SW480 (cell line): ENCODE results near the gene ICOSLG.
"Not testable (repeated sequence)": the region's sequence is repeated elsewhere in the genome, so short reads cannot be mapped to it uniquely, and the experiment has no call there.

Experiments
- DNase-seq: peaks from one replicate; pipeline ENCODE4 v3.0.0-alpha.2; 2016; ENCODE audit warnings: low spot score

ICOSLG gene

DNA sequence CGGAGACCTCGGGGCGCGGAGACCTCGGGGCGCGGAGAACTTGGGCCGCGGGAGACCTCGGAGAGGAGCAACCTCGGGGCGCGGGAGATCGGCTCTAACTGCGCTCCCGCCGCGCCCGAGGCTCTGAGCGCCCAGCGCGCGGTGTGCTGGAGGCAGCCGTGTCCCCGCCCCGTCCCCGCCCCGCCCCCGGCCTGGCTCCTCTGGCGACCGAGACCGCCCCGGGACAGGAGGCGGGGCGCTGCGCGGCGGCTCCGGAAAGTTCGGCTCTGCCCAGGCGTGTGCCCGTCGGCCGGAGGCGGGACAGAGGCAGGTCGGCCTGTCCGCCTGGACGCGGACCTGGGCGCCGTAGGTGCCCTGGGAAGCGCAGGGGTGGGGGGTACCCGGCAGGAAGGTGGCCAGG, at the start of gene ICOSLG:
Gene ICOSLG, minus strand, starts transcription at position 102 of the 400 bp plus-strand sequence. CDS start 126 bp downstream, outside the sequence.
- DNase-seq, result not testable (repeated sequence)

DNA sequence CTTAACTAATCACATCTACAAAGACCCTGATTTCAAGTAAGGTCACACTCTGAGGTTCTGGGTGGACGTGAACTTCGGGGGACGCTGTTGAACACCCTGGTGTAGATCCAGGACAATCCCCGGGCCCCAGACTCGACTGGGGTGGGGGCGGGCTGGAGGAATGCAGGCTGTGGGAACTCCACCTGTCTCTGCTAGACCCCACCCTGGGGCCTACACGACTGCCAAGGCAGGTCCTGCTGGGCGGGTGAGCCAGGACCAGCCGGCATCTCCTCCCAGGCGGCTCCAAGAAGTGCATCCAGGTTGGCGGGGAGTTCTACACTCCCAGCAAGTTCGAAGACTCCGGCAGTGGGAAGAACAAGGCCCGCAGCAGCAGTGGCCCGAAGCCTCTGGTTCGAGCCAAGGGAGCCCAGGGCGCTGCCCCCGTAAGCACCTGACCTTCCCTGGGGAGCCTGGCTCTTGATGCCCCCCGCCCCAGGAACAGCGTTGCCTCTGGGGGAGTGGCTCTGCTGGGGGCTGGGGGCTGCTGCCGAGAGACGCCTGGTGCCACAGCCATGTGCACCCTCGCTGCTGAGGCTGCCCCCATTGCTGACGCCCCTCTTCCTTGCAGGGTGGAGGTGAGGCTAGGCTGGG, 48.8 kb upstream of the ICOSLG start:
- DNase-seq, result no peak

GRCh38 chr21:44288251-44289110, 47.7 kb upstream of the ICOSLG start:
- no peak for DNase-seq

DNA sequence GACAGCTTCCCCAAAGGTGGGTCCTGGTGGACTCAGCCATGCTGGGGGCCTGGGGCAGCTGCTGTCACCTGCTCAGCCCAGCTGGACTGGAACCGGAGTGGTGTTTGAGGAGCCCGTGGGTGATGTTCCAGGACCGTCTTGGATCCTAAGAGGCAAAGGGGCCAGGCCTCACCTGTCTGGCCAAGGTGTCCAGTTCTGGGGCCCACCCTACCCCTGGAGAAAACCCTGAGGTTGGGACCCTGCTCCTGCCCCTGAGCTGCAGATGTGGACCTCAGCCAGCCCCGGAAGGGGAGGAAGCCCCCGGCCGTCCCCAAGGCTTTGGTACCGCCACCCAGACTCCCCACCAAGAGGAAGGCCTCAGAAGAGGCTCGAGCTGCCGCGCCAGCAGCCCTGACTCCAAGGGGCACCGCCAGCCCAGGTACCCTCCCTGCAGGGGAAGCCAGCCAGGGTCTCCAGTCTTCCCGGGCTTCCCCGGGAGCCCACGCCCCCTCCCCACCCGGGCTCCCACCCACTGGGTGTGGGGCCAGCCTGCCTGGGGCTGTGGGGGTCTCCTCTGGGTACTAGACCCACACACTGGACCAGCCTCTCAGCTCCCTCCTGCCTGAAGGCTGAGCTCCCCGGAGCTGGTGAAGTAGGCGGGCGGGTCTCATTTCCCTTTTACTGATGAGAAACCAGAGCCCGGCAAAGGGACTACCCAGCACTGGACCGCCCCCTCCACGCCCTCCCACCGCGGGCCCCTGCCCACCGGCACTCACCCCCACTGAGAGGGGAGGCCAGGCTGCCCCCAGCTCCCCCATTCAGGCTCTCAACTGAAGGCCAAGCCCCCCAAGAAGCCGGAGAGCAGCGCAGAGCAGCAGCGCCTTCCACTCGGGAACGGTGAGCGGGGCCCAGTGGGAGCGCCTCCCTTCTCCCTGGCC, 46.2 kb upstream of the ICOSLG start:
- DNase-seq, result no peak

DNA sequence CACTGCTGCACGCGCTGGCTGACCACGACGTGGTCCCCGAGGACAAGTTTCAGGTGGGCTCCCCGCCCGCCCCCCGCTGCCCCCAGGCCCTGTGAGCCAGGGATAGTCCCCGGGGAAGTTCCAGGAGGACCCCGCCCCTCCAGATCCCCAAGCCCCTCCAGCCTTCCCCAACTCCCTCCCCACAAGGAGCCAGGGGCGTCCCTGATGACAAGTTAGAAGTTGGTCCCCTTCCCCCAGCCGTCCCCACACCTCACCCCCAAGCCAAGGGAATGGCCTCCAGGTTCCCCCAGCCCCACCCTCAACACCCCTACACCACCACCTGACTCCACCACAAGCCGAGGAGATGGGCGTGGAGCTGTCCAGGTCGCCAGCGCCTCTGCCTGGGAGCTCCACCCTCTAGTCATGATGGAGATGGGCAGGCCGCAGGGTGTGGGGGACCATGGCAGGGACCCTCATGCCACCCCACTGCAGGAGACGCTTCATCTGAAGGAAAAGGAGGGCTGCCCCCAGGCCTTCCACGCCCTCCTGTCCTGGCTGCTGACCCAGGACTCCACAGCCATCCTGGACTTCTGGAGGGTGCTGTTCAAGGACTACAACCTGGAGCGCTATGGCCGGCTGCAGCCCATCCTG, 45.5 kb upstream of the ICOSLG start:
- DNase-seq, result no peak

DNA sequence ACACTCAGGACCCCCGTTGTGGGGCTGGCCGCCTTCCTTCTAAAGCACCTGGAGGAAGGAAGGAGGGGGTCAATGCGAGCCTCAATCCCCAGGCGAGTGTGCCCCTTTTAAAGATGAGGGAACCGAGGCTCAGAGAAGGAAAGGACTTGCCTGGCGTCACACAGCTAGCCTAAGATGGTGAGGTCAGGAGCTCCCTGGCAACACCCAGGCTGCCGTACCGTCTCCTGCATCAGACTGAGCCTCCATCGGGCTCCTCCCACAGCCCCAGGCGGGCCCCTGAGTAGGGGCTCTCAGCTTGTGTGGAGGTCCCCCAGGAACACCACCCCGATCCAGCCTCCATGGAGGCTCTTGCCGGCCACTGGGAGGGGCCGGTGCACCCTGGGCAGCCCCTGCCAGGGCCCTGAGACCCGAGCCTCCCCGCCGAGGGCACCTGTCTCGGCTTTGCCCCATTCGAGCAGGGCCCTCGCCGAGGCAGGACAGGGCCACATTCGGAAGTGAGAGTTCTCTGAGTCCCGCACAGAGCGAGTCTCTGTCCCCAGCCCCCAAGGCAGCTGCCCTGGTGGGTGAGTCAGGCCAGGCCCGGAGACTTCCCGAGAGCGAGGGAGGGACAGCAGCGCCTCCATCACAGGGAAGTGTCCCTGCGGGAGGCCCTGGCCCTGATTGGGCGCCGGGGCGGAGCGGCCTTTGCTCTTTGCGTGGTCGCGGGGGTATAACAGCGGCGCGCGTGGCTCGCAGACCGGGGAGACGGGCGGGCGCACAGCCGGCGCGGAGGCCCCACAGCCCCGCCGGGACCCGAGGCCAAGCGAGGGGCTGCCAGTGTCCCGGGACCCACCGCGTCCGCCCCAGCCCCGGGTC, 44.6 kb upstream of the ICOSLG start, which contains the start of gene AIRE:
Gene AIRE, plus strand, starts transcription at position 739 of the 855 bp plus-strand sequence. CDS start 131 bp downstream, outside the sequence.
- no peak for DNase-seq

DNA sequence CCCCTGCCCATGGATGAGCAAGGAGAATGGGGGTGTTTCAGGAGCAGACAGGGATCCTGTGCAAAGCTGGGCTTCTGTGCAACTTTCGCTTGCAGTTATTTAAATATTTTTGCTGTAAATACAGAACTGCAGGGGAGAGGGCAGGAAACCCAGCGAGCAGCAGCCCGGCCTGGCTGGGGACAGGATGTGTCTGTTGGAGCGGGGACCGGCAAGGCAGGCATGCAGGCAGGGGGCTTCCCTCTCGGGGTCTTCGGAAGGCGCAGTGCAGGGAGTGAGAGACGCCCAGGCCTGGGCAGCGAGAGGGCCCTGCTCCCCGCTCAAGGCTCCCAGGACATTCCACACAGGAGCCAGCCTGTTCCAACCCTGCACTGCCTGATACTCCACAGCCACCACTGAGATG, 43.2 kb upstream of the ICOSLG start:
- DNase-seq, result no peak

DNA sequence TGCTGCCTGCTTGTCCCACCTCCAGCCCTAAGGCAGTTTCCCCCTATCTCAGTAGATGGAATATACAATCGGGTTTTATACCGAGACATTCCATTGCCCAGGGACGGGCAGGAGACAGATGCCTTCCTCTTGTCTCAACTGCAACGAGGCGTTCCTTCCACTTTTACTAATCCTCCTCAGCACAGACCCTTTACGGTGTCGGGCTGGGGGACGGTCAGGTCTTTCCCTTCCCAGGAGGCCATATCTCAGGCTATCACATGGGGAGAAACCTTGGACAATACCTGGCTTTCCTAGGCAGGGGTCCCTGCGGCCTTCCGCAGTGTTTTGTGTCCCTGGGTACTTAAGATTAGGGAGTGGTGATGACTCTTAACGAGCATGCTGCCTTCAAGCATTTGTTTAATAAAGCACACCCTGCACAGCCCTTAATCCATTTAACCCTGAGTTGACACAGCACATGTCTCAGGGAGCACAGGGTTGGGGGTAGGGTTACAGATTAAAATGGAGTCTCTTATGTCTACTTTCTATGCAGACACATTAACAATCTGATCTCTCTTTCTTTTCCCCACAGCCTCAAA, 42.6 kb upstream of the ICOSLG start:
- not testable (repeated sequence) for DNase-seq

DNA sequence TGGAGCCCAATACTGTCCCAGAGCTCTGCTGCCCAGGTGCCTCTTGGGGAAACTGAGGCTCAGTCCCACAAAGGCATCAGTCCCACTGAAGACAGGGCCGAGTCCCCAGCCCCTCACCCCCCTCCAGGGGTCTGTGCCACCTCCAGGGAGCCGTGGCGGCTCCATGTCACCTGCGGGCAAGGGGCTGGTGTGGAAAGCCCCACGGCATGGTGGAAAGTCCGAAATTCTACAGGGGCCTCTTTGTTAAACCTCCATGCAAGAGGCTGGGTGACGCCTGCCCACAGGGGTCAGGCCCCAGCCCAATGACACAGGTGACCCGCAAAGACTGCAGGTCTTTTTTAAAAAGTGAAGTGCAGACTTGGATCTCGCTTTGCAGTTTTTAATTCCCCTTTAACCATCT, 41.6 kb upstream of the ICOSLG start:
- DNase-seq, result no peak

- DNase-seq, result no peak
Observed at GRCh38 chr21:44281801-44282200, 41.1 kb upstream of the ICOSLG start.

DNA sequence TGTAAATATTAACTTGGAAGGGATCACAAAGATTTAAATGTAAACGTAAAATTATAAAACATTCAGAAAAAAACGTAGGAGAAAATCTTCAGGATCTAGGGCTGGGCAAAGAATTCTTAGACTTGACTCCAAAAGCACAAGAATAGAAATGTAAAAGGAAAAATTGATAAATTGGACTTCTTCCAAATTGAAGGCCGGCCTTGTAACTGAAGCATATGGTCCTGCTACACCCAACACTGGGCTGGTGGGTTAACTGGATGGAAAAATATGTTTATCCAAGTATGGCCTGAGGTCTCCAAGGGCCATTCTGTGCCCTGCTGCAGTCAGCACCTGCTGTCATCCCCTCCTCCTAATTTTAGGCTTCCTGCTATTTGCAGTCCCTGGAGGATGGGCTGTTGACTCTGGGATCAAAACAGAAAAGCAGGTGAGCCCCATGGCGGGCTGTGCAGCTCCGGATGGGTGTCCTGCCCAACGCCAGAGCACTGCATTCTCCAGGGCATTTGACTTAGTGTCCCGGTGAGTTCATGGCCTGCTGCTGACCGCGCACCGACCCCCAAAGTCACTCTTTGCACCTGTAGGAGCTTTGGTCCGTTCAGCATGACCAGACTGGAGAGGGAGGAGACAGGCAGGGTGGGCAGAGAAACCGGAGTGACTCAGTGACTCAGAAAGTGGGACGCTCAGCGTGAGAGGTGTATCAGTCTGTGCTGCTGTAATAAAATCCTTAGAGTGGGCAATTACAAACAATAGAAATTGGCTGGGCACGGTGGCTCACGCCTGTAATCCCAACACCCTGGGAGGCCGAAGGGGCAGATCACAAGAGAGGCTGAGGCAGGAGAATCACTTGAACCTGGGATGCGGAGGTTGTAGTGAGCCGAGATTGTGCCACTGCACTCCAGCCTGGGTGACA, 38.9 kb upstream of the ICOSLG start:
- no peak for DNase-seq

DNA sequence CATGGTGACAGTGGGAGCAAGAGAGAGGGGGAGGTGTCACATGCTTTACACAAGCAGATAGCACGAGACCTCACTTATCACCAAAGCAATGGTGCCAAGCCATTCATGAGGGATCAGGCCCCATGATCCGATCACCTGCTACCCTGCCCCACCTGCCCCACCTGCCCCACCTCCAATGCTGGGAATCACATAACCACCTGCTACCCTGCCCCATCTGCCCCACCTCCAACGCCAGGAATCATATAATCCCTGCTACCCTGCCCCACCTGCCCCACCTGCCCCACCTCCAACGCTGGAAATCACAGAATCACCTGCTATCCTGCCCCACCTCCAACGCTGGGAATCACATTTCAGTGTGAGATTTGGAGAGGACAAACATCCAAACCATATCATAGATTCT, 34.3 kb upstream of the ICOSLG start:
- DNase-seq, result no peak

DNA sequence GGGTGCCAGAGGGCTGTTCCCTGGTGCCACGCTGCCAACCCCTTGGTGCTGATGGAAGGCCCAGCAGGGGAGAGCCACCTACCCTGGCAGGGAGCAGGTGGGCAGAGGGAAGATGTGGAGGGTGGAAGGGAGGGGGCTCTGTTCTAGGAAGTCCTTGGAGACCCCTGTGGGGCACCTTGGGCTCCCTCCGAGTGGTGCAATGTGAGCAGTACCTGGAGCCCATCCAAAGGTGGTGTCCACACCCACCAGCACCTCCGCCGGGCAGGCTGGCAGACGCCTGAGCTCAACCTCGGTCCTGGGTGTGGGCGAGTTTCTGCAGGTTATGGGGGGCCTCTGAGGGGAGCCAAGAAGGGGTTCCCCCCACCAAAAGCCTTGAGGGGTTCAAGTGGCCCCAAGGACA, 32.3 kb upstream of the ICOSLG start:
- no peak for DNase-seq

- no peak for DNase-seq
Observed at GRCh38 chr21:44272284-44272858, 31.6 kb upstream of the ICOSLG start.

DNA sequence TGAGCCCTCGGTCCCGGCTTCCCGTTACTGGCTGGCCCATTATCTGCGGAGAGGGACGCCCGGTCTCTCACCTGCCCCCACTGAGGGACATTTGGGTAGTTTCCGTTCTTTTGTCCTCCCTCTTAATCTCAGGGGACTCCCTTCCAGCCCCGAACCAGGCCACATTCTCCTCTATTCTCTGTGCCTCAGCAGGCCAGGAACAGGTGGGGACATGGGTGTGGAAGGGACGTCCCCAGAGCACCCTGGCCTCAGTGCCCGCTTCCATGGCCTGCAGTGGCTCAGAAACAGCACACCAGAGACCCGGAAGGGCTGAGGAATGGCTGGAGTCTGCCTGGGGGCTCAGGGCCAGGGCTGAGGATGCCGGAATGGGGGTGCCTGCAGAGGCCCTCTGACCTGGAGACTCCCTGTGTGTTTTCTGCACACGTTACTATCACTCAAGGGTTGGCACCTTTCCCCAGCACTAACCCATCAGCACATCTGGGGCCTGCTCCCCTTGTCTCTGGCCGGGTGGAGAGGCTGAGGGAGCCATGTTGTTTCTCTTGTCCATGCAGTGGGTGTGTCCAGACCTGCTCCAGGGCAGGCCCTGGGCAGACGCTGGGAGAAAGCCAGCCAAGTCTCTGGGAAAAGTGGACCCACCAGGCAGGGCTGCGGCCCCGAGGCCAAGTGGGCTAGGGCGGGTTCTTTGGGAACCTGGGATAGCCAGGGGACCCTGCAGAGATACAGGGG, 31.0 kb upstream of the ICOSLG start:
- no peak for DNase-seq

DNA sequence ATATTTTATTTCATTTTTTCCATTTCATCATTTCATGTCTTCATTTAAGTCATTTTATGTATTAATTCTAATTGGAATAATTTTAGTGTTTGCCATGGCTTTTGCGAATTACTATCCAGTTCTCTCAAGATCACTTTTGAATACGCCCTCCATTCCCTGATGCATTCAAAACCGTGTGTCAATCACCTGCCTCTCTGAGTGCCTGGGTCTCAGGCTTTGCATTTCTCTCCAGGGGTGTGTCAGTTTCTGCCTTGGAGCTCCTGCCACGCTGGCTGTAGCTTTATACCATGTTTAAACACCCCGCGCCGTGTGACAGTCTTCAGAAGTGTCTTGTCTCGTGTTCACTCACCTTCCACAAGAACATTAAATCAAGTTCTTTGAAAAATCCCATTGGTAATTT, 28.3 kb upstream of the ICOSLG start:
- DNase-seq, result no peak

DNA sequence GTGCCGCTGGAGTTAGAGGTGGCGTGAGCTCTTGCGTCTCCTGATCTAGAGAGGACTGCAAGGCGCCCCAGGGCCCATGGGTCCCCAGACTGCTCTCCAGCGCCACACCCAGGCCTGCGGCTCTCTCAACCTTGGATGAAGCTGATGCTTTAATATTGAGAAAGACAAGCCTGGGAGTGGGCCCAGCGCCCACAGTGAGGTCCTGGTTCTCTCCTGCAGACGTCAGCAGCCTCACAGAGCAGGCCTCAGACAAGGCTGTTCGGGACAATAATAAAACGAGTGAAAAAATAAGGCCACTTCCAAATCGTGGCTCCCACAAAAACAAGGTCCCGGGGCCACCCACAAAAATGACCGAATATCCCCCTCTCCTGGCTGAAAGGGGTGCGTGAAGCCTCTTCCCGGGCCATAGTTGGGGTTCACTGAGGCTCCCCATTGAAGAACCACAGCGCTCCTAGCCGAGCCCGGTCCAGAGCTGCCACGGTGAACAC, 27.0 kb upstream of the ICOSLG start:
- DNase-seq, result no peak

DNA sequence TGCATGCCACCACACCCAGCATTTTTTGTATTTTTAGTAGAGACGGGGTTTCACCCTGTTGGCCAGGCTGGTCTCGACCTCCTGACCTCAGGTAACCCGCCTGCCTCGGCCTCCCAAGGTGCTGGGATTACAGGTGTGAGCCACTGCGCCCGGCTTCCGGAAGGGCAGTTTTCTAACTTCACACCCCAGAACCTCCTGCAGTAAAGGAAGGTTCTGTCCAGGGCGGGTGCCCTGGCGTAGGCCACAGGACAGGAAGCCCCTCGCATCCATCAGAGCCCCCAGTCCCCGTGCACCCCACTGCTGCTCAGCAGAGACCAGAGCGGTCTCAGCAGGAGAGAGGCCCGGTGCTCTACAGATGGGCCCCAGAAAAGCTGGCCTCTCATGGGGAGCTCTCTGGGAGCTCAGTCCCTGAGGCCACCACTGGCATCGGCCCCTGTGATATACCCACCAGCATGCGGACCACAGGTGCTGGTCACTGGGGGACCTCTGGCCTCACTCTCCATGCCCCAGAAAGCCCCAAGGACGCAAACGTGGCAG, 25.1 kb upstream of the ICOSLG start:
- no peak for DNase-seq
